Ishikawa (cell line): ENCODE measurements around the gene TNRC6B.

Experiments
- CEBPB ChIP-seq: IDR thresholded peaks from 2 replicates; pipeline ENCODE4 v1.6.1; 2012
- CREB1 ChIP-seq: IDR thresholded peaks from 2 replicates; pipeline ENCODE4 v1.6.1; 2012; ENCODE audit warnings: low read depth
- EGR1 ChIP-seq: IDR thresholded peaks from 2 replicates; pipeline ENCODE4 v1.6.1; 2012
- EP300 ChIP-seq: IDR thresholded peaks from 2 replicates; pipeline ENCODE4 v1.6.1; 2012; ENCODE audit warnings: borderline replicate concordance
- FOXM1 ChIP-seq: IDR thresholded peaks from 2 replicates; pipeline ENCODE4 v1.6.1; 2012; ENCODE audit warnings: low read depth, borderline replicate concordance
- NFIC ChIP-seq: IDR thresholded peaks from 2 replicates; pipeline ENCODE4 v1.6.1; 2012
- RAD21 ChIP-seq: IDR thresholded peaks from 2 replicates; pipeline ENCODE4 v1.6.1; 2012; ENCODE audit warnings: low read depth
- TAF1 ChIP-seq: IDR thresholded peaks from 2 replicates; pipeline ENCODE4 v1.6.1; 2012; ENCODE audit warnings: low read depth, mild to moderate bottlenecking
- TCF12 ChIP-seq: IDR thresholded peaks from 2 replicates; pipeline ENCODE4 v1.6.1; 2012; ENCODE audit warnings: low read depth
- TEAD4 ChIP-seq: IDR thresholded peaks from 2 replicates; pipeline ENCODE4 v1.6.1; 2012
- YY1 ChIP-seq: IDR thresholded peaks from 2 replicates; pipeline ENCODE4 v1.6.1; 2012; ENCODE audit warnings: low read depth
- ZBTB7A ChIP-seq: IDR thresholded peaks from 2 replicates; pipeline ENCODE4 v1.6.1; 2012; ENCODE audit warnings: low read depth
- TF ChIP-seq, protein P1 (sequence below): IDR thresholded peaks from 2 replicates; pipeline ENCODE4 v1.6.1; 2012
- TF ChIP-seq, protein P2 (sequence below): IDR thresholded peaks from 2 replicates; pipeline ENCODE4 v1.6.1; 2012
- TF ChIP-seq, protein P3 (sequence below): IDR thresholded peaks from 2 replicates; pipeline ENCODE4 v1.6.1; 2012; ENCODE audit warnings: low read depth, mild to moderate bottlenecking

Gene TNRC6B

DNA sequence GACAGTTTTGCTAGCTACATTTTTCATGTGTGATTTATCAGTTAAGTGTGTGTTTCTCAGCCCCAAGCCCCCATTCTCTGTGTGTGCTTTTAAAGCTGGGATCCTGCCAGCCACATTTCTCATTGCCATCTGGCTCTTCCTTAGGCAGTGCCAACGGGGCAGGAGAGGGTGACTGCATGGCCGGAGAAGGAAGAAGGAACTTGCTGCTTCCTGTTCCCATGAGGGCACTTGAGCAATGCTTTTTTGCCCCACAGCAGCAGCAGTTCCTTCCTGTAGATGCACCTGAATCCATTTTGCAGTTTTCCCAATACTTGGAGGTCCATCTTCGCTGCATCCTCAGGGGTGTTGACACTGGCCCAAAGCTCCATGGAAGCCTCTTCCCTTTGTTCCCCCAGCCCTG lies 37.5 kb downstream of the TNRC6B start:
- TF ChIP-seq CREB1 (no peak), YY1 (no peak), EP300 (no peak), NFIC (no peak), TCF12 (no peak), ZBTB7A (no peak)
- TF ChIP-seq, protein P1, sequence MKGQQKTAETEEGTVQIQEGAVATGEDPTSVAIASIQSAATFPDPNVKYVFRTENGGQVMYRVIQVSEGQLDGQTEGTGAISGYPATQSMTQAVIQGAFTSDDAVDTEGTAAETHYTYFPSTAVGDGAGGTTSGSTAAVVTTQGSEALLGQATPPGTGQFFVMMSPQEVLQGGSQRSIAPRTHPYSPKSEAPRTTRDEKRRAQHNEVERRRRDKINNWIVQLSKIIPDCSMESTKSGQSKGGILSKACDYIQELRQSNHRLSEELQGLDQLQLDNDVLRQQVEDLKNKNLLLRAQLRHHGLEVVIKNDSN, result no peak

DNA sequence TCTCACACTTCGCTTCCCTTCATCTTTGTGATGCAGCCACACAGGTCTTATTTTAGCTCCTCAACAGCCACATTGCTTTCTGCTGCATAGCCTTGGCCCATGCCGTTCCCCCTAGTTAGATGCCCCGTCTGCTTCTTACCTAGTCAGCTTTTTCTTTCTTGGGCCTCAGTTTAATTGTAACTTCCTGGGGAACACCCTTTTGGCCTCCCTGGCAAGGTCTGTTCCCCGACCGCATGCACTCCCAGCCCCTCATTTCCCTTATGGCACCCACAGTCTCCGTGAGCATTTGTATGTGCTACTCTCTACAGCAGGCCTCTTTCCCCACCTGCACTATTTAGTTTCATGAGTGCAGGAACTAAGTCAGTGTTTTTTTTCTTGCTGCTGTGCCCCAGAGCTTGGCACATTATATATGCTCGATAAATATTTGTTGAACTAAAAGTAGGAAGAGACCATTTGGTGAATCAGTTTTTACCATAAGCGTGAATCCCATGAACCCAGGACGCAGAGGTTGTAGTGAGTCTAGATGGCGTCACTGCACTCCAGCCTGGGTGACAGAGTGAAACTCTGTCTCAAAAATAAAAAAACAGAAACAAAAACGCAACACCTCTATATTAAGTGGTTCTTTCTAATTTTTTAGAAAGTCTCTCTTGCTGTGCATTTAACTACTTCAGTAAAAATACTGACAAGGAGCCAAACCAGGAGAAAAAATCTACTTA lies 38.5 kb downstream of the TNRC6B start:
- TF ChIP-seq ZBTB7A (no peak), FOXM1 (no peak), TAF1 (no peak), TCF12 (no peak)

DNA sequence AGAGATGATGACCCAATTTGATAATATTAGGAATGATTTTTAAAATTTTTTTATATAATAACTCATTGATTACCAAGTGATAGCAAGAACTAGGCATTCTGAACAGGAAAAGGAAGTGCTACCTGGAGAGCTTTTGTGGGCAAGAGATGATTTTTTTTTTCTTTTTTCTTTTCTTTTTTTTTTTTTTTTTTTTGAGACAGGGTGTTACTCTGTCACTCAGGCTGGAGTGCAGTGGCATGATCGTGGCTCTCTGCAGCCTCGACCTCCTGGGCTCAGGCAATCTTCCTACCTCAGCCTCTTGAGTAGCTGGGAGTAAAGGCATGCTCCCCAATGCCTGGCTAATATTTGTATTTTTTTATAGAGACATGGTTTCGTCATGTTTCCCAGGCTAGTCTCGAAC lies 40.4 kb downstream of the TNRC6B start:
- TF ChIP-seq EP300 (no peak), TEAD4 (no peak), TCF12 (no peak), EGR1 (no peak), ZBTB7A (no peak), TAF1 (no peak), RAD21 (no peak)
- TF ChIP-seq, protein P2, sequence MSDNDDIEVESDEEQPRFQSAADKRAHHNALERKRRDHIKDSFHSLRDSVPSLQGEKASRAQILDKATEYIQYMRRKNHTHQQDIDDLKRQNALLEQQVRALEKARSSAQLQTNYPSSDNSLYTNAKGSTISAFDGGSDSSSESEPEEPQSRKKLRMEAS, result no peak
- TF ChIP-seq, protein P3, sequence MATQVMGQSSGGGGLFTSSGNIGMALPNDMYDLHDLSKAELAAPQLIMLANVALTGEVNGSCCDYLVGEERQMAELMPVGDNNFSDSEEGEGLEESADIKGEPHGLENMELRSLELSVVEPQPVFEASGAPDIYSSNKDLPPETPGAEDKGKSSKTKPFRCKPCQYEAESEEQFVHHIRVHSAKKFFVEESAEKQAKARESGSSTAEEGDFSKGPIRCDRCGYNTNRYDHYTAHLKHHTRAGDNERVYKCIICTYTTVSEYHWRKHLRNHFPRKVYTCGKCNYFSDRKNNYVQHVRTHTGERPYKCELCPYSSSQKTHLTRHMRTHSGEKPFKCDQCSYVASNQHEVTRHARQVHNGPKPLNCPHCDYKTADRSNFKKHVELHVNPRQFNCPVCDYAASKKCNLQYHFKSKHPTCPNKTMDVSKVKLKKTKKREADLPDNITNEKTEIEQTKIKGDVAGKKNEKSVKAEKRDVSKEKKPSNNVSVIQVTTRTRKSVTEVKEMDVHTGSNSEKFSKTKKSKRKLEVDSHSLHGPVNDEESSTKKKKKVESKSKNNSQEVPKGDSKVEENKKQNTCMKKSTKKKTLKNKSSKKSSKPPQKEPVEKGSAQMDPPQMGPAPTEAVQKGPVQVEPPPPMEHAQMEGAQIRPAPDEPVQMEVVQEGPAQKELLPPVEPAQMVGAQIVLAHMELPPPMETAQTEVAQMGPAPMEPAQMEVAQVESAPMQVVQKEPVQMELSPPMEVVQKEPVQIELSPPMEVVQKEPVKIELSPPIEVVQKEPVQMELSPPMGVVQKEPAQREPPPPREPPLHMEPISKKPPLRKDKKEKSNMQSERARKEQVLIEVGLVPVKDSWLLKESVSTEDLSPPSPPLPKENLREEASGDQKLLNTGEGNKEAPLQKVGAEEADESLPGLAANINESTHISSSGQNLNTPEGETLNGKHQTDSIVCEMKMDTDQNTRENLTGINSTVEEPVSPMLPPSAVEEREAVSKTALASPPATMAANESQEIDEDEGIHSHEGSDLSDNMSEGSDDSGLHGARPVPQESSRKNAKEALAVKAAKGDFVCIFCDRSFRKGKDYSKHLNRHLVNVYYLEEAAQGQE, result no peak

DNA sequence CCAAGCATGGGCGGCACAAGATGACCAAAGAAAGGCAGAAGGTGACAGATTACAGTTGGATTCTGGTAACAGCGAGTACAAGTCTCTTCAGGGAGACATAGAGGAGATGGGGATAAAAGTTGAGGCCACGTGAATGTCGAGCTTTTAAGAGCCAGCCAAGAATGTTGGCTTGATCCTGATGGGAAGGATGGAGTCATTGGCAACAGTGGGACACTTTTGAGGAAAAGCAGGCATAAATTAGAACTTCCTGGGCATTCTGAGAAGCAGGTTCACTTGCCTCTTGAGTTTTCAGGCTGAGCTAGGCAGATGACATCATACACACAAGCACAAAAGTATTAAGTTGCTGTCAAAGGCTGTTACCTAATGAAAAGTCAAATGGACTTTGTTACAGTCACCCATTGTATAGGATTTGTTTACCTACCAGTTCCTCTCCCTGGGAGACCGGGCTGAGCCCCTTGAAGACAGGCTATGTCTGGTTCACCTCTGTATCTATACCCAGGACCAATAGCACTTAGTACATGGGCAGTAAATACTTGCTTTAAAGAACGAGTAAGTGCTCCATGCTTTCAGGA lies 41.1 kb downstream of the TNRC6B start:
- TF ChIP-seq CREB1 (no peak), TEAD4 (no peak), CEBPB (no peak), FOXM1 (no peak)
- TF ChIP-seq, protein P1, result no peak

DNA sequence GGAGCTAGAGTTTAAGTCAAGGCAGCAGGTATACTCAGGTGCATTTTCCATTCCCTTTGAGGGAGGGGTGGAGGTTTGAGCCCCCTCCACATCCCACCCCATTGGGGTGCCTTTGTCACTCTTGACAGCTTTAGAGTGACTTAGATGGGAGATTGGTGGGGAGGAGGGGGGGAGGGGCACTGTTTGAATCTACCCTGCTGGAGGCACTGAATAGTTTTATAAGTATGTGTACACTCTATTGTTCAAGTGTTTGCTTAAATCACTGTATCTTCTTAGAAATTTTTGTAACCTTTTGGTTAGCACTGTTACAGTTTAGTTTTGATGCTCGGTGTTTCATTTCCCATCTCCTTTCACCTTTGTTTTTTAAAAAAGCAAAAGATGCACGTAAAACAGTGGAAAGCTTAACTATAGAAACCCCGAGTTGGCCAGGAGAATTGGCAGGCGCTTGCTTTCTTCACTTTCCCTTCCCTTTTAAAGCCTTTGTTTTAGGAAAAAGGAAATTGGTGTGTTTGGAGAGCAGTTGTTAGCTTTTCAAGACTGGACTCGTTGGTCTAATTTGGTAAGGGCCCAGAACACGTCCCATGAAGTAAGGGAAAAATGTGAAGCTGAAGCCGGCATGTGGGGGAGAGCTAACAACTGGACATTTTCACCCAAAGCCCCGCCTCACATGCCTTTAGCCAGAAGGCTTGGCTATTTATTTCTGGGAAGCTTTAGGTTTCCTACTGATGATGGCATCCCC lies 42.8 kb downstream of the TNRC6B start:
- TF ChIP-seq YY1 (no peak), CEBPB (no peak), RAD21 (no peak), TCF12 (no peak), EGR1 (no peak), TEAD4 (no peak), CREB1 (no peak), EP300 (no peak)
- TF ChIP-seq, protein P1, result no peak
- TF ChIP-seq, protein P3, result no peak

DNA sequence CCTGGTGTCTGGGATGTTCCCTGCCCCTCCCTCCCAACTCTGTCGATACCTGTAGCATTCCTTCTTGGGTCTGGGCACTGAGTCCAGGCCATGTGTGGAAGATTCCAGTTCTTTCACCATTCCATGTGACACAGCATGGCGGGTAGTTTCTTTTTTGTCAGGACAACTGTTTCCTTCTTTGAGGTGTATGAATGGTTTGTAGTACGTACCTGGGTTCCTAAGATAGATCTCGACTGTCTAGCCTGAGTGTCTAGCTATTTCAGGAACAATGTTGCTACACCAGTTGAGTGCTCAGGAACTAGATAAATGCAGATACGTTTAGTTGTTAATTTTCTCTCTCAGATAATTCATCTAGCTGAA lies 43.3 kb downstream of the TNRC6B start:
- no peak for TF ChIP-seq TCF12
- no peak for TF ChIP-seq EGR1
- no peak for TF ChIP-seq EP300
- TF ChIP-seq, protein P1, result no peak
